Hematopoietic multipotent progenitor cell (in vitro differentiated cells): ENCODE data around the gene STMN3. TPM values are rescaled to one million over a fixed set of nuclear protein-coding genes. Genes with fewer than 3 reads are reported as not detected.

Source experiments
- DNase-seq, 3 donors: peaks; one replicate each; pipeline ENCODE4 v3.0.0-alpha.2; 2011 to 2015; ENCODE audit warnings: low read depth in 2 of 3, low spot score in 2 of 3
- total RNA-seq: library from RNA; depleted of rRNA; stranded (reverse); fragments of >200 nt; gene quantifications from one replicate; pipeline ENCODE4 v1.2.3, GENCODE V29; 2012

The STMN3 gene
- total RNA-seq: 97.2 TPM

- DNase-seq: peak in 2 of 3 donors; percentile 89 to 92
Measured at GRCh38 chr20:63653041-63653973, at the start of gene STMN3. STMN3 (minus strand) TSS chr20:63653424; CDS start chr20:63653345, 79 bp downstream.

GRCh38 chr20:63702036-63702665, 48.9 kb upstream of the STMN3 start:
- no peak for DNase-seq

GRCh38 chr20:63701329-63702035, 48.3 kb upstream of the STMN3 start:
- no peak for DNase-seq

DNA sequence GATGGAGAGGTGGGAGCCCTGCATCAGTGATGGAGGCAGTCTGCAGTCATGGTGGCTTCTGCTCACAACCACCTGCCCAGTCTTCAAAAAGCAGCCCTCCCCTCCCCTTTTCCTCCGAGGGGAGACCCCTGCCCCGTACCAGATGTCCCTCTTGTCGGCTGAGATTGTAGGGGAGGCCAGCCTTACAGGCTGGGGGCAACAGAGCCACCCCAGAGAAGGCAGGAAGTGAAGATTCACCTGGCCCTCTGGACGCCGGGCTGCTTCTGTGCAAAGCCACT, 47.8 kb upstream of the STMN3 start:
- DNase-seq: no peak

GRCh38 chr20:63700199-63701050, 47.2 kb upstream of the STMN3 start:
- DNase-seq: no peak

DNA sequence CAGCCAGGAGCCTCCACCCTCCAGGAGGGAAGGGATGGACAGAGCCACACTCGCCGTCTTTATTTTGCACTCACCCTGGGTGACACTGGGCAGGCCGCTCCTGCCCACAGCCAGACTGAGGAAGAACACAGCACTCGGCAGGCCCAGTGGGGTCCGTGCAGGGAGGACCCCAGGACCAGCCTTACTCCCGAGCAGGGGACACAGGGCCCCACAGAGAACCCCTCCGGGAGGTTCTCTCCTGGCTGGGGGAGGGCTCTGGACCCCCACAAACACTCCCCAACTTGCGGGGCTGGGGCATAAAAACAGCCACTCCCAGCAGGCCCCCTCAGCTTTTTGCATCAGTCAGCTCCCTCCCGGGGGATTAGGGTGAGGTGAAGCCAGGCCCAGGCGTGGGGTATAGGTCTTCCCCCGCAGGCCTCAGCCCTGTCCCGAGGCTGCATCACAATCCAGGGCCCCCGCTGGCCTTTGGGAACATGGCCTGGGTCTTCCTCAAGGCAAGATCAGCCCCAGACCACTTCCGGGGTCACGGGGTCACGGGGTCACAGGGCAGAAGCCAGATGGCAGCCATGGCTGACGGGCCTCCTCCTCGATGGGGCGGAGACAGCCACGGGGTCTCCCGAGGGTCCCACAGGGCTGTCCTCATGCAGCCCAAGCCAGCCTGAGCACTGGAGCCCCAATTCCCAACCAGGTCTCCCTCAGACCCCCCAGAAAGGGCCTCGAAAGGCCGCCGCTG, 46.4 kb upstream of the STMN3 start:
- DNase-seq: no peak

DNA sequence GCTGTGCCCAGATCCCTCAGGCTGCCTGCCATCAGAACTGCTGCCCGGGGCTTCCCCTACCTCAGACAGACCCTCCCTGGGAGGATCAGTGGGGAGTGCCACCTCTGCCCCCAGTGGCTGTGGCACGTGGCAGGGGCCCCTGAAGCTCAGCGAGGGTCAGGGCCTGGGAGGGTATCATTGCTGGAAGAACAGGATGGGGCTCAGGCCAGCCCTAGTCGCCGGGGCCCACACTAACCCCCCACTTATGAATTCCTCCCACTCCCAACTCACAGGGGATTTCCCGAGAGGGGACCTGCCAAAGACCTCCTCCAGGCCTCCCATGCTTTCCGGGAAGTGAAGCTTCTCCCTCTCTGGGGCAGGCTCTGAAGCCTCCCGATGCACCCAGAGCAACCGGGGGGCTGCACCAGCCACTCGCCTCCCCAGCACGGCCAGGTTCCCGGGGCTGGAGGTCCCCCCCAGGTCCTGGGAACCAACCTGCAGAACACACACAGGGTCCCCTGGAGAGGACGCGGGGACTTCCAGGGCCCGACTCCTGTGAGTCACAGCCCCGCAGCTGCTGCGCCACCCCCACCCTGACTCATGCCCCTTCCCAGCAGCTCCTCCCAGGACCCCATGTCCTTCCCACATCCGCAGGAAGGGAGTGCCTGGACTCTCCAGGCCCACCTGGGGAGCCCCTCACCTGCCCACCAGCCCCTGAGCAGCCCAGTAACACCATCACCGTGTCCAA, 45.7 kb upstream of the STMN3 start:
- DNase-seq: no peak

GRCh38 chr20:63697868-63698545, 44.8 kb upstream of the STMN3 start:
- DNase-seq: no peak

- DNase-seq: peak in 1 of 3 donors; percentile 40
Measured at GRCh38 chr20:63697357-63697867, 44.2 kb upstream of the STMN3 start.

- DNase-seq: no peak
Measured at GRCh38 chr20:63696628-63697356, 43.6 kb upstream of the STMN3 start, which contains the start of gene TNFRSF6B. TNFRSF6B (plus strand) TSS chr20:63696652; CDS start chr20:63696768, 116 bp downstream.

DNA sequence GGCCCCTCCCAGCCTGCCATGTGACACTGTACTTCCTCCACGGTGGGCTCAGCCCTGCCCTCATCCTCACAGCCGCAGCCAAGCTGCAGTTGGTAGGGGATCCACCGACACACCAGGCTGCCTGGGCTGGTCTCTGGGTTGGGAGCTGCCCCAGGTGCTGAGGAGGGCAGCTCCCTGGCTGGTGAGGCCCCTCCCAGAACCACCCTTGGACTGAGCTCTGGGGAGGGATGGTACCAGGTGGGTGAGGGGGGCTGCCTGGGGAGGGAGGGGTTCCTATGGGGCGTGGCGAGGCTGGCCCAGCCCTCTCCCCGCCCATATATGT, 43.0 kb upstream of the STMN3 start:
- peak in 2 of 3 donors; percentile 83 to 89 for DNase-seq

DNA sequence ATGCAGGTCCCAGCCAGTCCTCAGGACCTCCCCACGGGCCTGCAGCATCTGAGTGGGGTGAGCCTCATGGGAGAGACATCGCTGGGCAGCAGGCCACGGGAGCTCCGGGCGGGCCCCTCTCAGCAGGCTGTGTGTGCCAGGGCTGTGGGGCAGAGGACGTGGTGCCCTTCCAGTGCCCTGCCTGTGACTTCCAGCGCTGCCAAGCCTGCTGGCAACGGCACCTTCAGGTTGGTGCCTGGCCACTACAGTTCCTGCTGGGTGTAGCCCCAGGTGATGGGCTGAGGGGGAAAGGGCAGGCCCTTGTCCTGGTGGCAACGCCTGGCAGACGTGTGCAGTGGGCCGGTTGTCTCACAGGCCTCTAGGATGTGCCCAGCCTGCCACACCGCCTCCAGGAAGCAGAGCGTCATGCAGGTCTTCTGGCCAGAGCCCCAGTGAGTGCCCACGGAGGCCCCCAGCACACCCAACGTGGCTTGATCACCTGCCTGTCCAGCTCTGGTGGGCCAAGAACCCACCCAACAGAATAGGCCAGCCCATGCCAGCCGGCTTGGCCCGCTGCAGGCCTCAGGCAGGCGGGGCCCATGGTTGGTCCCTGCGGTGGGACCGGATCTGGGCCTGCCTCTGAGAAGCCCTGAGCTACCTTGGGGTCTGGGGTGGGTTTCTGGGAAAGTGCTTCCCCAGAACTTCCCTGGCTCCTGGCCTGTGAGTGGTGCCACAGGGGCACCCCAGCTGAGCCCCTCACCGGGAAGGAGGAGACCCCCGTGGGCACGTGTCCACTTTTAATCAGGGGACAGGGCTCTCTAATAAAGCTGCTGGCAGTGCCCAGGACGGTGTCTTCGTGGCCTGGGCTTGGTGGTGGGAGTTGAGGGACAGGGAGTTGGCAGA, 42.4 kb upstream of the STMN3 start:
- DNase-seq: no peak

- DNase-seq: no peak
Measured at GRCh38 chr20:63694584-63695423, 41.6 kb upstream of the STMN3 start.

DNA sequence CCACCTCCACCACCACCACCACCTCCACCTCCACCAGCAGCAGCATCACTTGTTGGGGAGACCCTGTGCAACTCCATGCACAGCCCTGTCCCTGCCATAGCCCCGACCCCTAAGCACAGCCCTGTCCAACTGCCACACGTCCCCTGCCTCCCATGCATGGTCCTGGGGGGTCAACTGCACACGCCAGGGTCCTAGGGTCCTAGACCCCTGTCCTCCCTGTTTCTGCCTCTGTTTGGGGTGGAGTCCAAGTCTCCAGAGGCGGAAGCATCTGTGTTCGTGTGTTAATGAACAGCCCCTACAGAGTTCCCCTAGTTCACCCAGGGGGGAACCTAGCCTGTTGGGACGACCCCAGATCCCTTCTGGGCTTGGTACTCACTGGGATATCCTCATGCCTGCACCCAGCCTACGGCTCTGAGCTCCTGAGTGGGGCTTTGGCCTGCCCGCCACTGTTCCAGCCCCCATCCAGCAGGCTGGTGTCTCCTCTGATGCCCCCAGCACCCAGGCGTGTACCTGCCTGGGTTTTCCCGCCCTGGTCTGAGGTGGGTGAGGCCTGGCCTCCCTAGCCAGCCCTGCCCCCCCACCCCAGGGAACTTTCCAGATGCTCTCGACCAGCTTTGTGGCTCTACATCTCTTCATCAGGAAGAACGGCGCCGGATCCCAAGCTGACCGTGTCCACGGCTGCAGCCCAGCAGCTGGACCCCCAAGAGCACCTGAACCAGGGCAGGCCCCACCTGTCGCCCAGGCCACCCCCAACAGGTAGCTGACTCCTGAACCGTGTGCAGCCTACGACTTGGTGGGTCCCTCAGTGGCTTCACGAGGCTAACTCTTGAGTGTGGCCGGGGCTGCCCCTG, 40.7 kb upstream of the STMN3 start:
- no peak for DNase-seq

DNA sequence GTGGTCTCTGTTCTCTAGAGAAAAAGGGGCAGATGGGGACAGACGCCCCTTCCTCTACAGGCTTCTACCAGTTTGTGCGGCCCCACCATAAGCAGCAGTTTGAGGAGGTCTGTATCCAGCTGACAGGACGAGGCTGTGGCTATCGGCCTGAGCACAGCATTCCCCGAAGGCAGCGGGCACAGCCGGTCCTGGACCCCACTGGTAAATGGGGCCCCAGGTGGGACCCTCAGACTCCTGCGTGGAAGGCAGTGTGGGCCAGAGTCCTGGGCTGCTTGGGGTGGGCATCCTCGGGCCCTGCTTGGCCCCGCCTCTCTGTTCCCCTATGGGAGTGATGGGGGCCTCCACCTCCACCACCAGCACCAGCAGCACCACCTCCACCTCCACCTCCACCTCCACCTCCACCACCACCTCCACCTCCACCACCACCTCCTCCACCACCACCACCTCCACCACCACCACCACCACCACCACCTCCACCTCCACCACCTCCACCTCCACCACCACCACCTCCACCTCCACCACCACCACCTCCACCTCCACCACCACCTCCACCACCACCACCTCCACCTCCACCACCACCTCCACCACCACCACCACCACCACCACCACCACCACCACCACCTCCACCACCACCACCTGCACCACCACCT, 40.0 kb upstream of the STMN3 start:
- no peak for DNase-seq
